GM19351 (cell line): ENCODE measurements around the gene TH.

Experiments used
- ATAC-seq: cut with Tn5 transposase; IDR thresholded peaks from one replicate; pipeline ENCODE4 v1.9.1; 2021; ENCODE audit warnings: mild to moderate bottlenecking, moderate library complexity; ENCODE audit not compliant: unreplicated experiment

TH gene

DNA sequence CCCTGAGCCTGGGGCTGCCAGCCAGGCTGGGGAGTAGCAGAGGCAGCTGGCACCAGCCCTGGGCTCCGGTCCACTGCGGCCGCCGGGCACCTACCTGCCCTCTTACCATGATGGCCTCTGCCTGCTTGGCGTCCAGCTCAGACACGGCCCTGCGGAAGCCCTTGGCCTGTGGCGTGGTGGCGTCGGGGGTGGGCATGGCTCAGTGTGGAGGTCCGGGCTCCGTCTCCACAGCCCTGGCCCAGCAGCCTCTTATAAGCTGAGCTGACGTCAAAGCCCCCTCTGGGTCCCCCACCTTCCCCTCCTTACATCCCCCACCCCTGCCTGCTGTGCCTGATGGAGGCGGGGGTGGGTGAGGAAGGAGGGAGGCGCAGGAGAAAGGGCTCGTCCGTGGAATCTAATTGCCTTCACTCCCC, at the start of gene TH:
Gene TH (minus strand): TSS at position 225 of the 413 bp plus-strand sequence. CDS start 29 bp downstream, at position 196.
- no peak for ATAC-seq

- ATAC-seq, result no peak
Measured at GRCh38 chr11:2221024-2221423, 49.4 kb upstream of the TH start.

- ATAC-seq, result no peak
Measured at GRCh38 chr11:2220173-2220771, 48.7 kb upstream of the TH start.

DNA sequence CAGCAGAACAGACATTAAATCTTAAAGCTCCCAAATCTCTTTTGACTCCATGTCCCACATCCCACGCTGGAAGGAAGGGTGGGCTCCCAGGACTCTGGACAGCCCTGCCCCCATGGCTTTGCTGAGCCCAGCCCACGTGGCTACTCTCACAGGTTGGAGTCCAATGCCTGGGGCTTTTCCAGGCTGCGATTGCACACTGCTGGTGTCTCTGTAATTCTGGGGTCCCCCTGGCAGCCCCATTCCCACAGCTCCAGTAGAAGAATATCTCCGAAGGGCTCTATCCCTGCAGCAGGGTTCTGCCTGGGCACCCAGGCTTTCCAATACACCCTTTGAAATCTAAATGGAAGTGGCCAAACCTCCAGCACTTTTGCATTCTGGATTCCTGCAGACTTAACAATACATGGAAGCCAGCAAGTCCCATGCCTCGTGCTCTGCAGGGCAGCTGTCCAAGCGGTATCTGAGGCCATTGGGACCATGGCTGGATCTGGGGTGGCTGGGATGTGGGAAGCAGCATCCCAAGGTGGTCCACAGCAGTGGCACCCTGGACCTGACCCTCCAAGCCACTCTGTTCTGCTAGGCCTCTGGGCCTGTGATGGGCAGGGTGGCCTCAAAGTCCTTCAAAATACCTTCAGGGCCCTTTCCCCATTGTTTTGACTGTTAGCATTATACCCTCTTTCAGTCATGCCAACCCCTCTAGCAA, 47.9 kb upstream of the TH start:
- no peak for ATAC-seq

- ATAC-seq, result no peak
Measured at GRCh38 chr11:2218031-2218633, 46.5 kb upstream of the TH start.

DNA sequence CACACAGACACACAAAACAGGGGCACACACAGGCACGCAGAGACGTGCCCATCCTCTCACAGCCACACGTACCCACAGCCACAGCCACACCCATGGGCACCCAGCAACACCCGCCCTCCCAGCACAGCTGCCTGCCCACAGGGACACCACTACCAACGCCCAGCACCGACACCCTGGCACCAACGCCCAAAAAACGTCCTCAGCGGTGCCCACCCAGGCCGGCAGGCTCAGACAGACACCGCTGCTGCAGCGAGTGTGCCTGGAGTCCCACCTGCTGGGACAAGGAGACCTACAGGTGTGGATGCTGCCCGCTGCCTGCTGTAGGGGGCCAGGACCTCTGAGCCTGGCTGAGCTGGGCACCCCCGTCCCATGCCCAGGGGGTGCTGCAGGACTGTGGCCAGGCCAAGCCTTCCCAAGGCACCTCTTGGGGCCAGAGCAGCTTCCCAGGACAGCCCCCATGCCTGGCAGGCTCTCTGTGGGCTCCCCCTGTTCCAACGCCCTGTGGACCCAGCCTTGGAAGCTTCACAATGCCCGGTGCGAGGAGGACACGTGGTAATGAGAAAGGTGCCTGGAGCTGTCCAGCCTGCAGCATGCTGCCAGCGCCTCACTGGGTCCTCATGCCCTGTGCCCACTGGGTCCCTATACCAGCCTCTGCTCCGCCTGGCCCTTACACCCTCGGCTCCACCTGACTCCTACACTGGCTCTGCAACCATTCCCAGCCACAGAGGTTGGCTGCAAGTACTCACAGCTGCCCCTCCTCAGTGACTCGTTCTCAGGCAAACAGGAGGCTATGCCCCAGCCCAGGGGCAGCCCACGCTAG, 45.8 kb upstream of the TH start:
- no peak for ATAC-seq

- no peak for ATAC-seq
Measured at GRCh38 chr11:2216400-2217064, 44.9 kb upstream of the TH start.

DNA sequence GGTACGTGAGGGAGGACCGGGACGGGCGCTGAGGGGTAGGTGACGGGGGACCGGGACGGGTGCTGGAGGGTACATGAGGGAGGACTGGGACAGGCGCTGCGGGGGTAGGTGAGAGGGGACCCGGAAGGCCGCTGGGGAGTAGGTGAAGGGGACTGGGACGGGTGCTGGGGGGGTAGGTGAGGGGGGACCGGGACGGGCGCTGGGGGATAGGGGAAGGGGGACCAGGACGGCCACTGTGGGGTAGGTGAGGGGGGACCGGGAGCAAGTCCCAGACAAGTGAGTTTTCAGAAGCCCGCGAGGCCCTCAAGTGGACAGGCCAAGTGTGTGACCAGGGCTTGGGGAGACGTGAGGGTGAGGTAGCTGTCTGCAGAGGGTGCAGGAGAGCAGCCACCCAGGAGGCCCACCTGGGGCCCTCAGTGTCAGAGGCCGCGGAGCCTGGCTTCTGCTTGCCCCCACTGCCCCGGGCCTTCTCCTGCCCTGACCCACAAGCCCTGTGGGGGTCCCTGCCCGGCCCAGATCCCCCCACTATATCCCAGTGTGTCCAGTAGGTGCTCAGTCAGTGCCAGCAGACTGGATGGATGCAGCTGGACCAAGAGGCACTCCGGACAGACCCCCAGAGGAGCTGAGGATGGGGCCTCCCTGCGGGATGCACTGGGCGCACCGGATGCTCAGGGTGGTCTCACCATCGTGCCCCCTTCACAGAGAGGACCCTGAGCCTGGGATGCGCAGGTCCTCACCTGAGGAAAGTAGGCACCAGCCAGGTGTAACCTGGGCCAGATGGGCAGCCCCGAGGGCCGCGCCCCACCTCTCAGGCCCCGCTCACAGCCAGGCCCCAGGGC, 44.2 kb upstream of the TH start:
- no peak for ATAC-seq

GRCh38 chr11:2215230-2215560, 43.6 kb upstream of the TH start:
- ATAC-seq, result no peak

- no peak for ATAC-seq
Measured at GRCh38 chr11:2214527-2215229, 43.1 kb upstream of the TH start.

- no peak for ATAC-seq
Measured at GRCh38 chr11:2213890-2214526, 42.4 kb upstream of the TH start.

DNA sequence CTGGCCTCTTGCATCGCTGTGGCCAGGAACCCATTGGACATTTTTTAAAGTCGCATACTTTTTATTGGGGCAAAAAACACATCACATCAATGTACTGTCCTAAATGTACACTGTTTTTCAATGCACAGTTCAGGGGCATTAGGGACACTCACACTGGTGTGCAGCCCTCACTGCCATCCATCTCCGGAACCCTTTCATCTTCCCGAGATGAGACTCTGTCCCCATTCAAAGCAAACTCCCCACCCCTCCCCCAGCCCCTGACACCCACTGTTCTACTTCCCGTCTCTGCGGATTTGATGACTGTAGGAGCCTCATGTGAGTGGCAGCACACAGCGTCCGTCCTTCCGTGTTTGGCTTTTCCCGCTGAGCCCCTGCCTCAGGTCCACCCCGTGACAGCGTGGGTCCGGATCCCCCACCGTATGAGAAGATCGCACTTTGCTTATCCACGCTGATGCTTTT, 41.8 kb upstream of the TH start:
- no peak for ATAC-seq

- ATAC-seq, result no peak
Measured at GRCh38 chr11:2212411-2213251, 41.0 kb upstream of the TH start.

GRCh38 chr11:2211113-2211971, 39.7 kb upstream of the TH start:
- no peak for ATAC-seq

- no peak for ATAC-seq
Measured at GRCh38 chr11:2210366-2211112, 38.9 kb upstream of the TH start.

DNA sequence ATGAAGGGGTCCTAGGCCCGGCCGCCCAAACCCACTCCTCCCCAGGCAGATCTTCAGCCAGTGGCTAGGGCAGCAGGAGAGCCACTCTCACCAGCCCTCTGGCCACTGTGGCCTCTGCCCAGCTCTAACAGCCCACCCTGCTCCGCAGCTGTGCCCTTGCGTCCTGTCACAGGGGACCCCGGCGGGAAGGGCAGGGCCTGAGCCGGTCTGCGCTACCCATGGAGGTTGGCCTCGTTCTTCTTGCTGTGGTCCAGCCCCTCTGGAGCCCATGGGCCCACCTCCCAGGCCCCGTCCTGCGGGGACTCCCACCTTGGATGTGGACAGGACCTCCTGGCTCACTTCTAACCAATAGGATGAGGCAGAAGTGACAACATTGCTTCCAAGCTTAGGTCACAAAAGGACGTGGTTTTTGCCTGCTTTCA, 38.3 kb upstream of the TH start:
- ATAC-seq, result no peak
